Lower leg skin (tissue), 3 donors: ENCODE data around the gene CLTCL1.

ENCODE experiments used
- POLR2A ChIP-seq, 2 donors: fragments of 450-650 bp; IDR thresholded peaks; one replicate each; pipeline ENCODE4 v1.6.1; 2016 to 2017; ENCODE audit warnings: antibody characterized with exemption in 2 of 2, mild to moderate bottlenecking in 1 of 2, moderate library complexity in 1 of 2
- TF ChIP-seq, protein P1 (sequence below), 3 donors: fragments of 450-650 bp; IDR thresholded peaks; one replicate each; pipeline ENCODE4 v1.5.1; 2016; ENCODE audit warnings: antibody characterized with exemption in 3 of 3, mild to moderate bottlenecking in 3 of 3, moderate library complexity in 2 of 3

DNA sequence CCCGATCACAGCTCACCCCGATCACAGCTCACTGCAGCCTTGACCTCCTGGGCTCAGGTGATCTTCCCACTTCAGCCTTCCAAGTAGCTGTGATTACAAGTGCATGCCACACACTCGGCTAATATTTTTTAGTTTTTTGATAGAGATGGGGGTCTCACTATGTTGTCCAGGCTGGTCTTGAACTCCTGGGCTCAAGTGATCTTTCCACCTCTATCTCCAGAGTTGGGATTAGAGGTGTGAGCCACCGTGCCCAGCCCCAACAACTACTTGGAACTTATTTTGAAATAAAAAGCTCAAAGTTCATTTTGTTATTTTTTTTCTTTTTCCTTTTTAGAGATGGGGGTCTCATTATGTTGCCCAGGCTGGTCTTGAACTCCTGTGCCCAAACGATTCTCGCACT, 85.2 kb downstream of the CLTCL1 start:
- TF ChIP-seq, protein P1, sequence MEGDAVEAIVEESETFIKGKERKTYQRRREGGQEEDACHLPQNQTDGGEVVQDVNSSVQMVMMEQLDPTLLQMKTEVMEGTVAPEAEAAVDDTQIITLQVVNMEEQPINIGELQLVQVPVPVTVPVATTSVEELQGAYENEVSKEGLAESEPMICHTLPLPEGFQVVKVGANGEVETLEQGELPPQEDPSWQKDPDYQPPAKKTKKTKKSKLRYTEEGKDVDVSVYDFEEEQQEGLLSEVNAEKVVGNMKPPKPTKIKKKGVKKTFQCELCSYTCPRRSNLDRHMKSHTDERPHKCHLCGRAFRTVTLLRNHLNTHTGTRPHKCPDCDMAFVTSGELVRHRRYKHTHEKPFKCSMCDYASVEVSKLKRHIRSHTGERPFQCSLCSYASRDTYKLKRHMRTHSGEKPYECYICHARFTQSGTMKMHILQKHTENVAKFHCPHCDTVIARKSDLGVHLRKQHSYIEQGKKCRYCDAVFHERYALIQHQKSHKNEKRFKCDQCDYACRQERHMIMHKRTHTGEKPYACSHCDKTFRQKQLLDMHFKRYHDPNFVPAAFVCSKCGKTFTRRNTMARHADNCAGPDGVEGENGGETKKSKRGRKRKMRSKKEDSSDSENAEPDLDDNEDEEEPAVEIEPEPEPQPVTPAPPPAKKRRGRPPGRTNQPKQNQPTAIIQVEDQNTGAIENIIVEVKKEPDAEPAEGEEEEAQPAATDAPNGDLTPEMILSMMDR (IDR thresholded peaks at IDR 0.05), result no peak
- no peak for TF ChIP-seq POLR2A (IDR thresholded peaks at IDR 0.05)
